NCI-H1694 (cell line): ENCODE measurements around the gene BCAN.
"Not testable (repeated sequence)": the region's sequence is repeated elsewhere in the genome, so short reads cannot be mapped to it uniquely, and the experiment has no call there.

ENCODE experiments used
- DNase-seq: peaks from one replicate; lab custom pipeline; 2025; lab: John Stamatoyannopoulos, UW

BCAN gene

GRCh38 chr1:156641761-156642264, at the start of gene BCAN:
Gene BCAN, plus strand, starts transcription at chr1:156642117. Its CDS starts 3,938 bp downstream, at chr1:156646055.
- DNase-seq = no peak

- no peak for DNase-seq
These were observed 49.6 kb upstream of the BCAN start for GRCh38 chr1:156592158-156592909.

GRCh38 chr1:156592910-156593660, 48.8 kb upstream of the BCAN start:
- DNase-seq = no peak

- no peak for DNase-seq
These were observed 48.3 kb upstream of the BCAN start for GRCh38 chr1:156593661-156593989.

GRCh38 chr1:156594190-156594589, 47.7 kb upstream of the BCAN start:
- DNase-seq = no peak

GRCh38 chr1:156595016-156595415, 46.9 kb upstream of the BCAN start:
- DNase-seq = no peak

- DNase-seq = no peak
These were observed 45.5 kb upstream of the BCAN start for GRCh38 chr1:156596426-156596825.

- DNase-seq = no peak
These were observed 43.8 kb upstream of the BCAN start for GRCh38 chr1:156598125-156598524.

- no peak for DNase-seq
These were observed 43.0 kb upstream of the BCAN start for GRCh38 chr1:156598731-156599432.

GRCh38 chr1:156599811-156600210, 42.1 kb upstream of the BCAN start:
- DNase-seq = no peak

- no peak for DNase-seq
These were observed 41.2 kb upstream of the BCAN start for GRCh38 chr1:156600733-156601121.

- peak; percentile 98 for DNase-seq
These were observed 40.6 kb upstream of the BCAN start, which contains the start of gene GPATCH4 for GRCh38 chr1:156601122-156601830. Gene GPATCH4, minus strand, starts transcription at chr1:156601479.

- no peak for DNase-seq
These were observed 40.0 kb upstream of the BCAN start for GRCh38 chr1:156601892-156602291.

- peak; percentile 52 for DNase-seq
These were observed 39.3 kb upstream of the BCAN start for GRCh38 chr1:156602557-156602993.

GRCh38 chr1:156607344-156607743, 34.6 kb upstream of the BCAN start:
- not testable (repeated sequence) for DNase-seq

GRCh38 chr1:156608036-156608674, 33.8 kb upstream of the BCAN start:
- DNase-seq = peak; percentile 98

- DNase-seq = peak; percentile 85
These were observed 32.9 kb upstream of the BCAN start for GRCh38 chr1:156608981-156609380.

- not testable (repeated sequence) for DNase-seq
These were observed 31.8 kb upstream of the BCAN start for GRCh38 chr1:156610072-156610471.

GRCh38 chr1:156612666-156613065, 29.3 kb upstream of the BCAN start:
- no peak for DNase-seq

- no peak for DNase-seq
These were observed 26.0 kb upstream of the BCAN start for GRCh38 chr1:156615946-156616345.

- no peak for DNase-seq
These were observed 25.5 kb upstream of the BCAN start for GRCh38 chr1:156616463-156616862.
